ENCODE measurements around the gene NEMP2.

The NEMP2 gene

DNA sequence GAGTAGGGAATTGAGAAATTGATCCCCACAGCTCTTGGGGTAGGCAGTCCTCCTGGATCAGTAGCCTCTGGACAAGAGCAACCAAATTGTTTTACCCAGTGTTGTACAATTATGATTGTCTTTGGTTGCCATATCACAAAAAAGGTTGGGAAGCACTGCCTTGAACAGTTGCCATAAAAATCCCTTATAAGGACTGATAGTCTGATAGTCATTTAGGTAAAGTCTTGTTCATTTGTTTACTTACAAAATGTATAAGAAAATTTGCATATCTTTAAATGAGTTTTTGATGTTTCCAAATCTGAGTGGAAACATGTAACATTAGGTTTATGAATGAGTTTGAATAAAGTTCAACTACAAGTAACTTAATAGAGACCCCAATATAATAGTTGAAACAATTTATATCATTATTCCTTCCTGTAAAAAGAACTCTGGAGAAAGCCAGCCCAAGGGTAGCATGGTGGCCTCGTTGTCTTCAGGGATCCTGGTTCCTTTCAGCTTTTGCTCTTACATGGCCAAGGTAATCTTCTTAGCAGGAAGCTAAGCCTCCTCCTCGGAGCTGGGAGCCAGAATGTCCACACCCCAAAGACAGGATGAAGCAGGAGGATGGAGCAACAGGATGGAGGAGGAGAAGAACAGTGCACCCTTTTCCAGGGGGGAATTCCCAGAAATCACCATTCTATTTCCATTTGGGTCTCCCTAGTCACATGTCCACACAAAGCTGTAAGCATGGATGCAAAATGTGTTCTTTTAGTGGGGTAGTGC lies 35.7 kb upstream of the NEMP2 start:
- TF ChIP-seq, protein P1, sequence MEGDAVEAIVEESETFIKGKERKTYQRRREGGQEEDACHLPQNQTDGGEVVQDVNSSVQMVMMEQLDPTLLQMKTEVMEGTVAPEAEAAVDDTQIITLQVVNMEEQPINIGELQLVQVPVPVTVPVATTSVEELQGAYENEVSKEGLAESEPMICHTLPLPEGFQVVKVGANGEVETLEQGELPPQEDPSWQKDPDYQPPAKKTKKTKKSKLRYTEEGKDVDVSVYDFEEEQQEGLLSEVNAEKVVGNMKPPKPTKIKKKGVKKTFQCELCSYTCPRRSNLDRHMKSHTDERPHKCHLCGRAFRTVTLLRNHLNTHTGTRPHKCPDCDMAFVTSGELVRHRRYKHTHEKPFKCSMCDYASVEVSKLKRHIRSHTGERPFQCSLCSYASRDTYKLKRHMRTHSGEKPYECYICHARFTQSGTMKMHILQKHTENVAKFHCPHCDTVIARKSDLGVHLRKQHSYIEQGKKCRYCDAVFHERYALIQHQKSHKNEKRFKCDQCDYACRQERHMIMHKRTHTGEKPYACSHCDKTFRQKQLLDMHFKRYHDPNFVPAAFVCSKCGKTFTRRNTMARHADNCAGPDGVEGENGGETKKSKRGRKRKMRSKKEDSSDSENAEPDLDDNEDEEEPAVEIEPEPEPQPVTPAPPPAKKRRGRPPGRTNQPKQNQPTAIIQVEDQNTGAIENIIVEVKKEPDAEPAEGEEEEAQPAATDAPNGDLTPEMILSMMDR (IDR thresholded peaks at IDR 0.05; ENCODE audit: low read depth, low read length): no peak
- DNase-seq (ENCODE audit: extremely low read depth, low read depth): no peak

DNA sequence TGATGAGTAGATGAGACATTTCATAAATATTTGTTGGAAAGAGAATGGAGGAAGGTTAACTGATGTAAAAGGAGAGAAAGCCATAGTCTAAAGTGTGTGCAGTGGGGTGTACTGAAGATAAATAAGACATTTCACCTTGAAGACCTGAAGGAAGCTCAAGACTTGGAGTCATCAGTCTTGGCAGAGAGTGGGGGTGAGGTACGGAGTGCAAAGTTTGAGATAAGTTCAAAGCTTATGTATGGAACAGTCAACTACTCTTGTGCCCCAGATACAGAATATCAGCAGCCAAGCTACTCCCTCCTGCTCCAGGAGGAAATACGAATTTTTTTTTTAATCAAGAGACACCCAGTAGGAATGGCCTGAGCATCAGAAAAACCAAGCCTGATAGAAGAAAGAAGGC lies 30.3 kb upstream of the NEMP2 start:
- no peak for DNase-seq (ENCODE audit: extremely low read depth, low read depth)

DNA sequence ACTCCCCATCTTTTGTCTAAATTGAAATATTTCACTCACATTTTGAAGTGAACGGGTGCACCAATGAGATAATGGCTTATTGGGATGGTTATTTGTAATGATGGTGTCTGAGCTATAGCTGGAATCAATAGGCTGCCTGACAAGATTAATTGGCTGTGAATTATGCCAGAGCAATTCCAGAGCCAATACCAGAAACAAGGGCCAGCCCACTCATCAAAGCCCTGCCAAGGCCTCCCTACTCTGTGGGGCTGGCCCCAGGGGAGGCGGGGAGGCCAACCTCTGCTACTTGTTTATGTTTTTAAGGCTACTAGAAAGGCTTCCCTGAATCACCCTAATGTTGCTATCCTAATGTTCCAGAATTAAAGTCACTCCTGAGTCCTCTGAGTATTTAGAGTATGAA lies 29.1 kb upstream of the NEMP2 start:
- DNase-seq (ENCODE audit: extremely low read depth, low read depth): no peak
- TF ChIP-seq, protein P1 (IDR thresholded peaks at IDR 0.05; ENCODE audit: low read depth, low read length): no peak

More for the DNA sequence above, 30.3 kb upstream of the NEMP2 start:
- TF ChIP-seq, protein P1 (IDR thresholded peaks at IDR 0.05; ENCODE audit: low read depth, low read length): no peak

DNA sequence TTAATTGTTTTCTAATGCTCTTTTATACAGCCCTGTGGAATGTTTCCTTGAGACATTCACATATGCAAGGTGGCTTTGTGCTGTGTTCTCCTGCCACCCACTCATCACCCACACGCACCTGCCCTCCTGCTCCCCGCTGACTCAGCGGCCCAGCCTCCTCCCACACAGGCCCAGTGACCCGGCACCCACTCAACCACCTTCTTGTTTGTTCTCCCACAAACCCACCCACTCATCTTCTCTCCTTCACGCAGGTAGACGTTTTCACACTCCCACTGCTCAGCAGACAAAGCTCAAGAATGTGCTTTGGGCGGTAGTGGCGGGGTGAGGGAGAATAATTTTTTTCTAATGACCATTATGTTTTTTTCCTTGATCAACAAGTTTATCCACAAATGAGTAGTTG lies 28.6 kb upstream of the NEMP2 start:
- TF ChIP-seq, protein P1 (IDR thresholded peaks at IDR 0.05; ENCODE audit: low read depth, low read length): no peak

DNA sequence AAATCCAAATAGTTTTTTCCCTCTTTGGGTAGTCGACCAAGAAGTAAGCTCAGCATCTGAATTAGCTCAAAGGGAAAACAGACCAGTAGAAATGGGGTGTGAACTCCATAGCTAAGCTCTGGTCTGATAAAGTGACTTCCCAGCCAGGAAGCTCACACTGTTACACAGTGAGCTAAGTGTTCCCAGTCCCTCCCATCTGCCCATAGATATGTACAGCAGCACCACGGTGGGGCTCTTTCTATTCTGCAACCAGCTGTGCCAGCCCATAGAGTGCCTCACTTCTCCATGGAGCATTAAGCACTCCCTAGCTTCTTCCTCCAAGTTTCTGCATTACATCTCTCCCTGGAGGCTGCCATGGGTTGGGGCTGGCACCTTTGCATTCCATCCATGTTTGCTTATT lies 27.6 kb upstream of the NEMP2 start:
- no peak for DNase-seq (ENCODE audit: extremely low read depth, low read depth)
- TF ChIP-seq, protein P1 (IDR thresholded peaks at IDR 0.05; ENCODE audit: low read depth, low read length): no peak

More for the DNA sequence above, 28.6 kb upstream of the NEMP2 start:
- DNase-seq (ENCODE audit: extremely low read depth, low read depth): no peak

DNA sequence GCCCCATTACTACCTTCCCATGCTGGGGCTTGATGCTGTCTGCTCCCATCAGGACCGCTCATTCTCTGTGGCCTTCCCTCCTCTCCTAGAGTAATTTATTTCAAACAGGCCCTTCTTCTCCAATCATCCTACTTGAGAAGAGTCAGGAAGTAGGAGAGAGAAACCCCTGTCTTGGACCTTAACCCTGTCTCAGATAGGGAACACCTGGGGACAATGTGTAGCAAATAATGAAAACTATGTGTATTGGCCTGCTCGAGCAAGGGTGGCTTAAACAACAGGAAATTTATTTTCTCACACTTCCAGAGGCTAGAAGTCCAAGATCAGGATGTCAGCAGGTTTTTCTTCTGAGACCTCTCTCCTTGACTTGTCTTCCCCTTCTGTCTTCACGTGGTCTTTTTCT lies 26.6 kb upstream of the NEMP2 start:
- DNase-seq (ENCODE audit: extremely low read depth, low read depth): no peak
- TF ChIP-seq, protein P1 (IDR thresholded peaks at IDR 0.05; ENCODE audit: low read depth, low read length): no peak

DNA sequence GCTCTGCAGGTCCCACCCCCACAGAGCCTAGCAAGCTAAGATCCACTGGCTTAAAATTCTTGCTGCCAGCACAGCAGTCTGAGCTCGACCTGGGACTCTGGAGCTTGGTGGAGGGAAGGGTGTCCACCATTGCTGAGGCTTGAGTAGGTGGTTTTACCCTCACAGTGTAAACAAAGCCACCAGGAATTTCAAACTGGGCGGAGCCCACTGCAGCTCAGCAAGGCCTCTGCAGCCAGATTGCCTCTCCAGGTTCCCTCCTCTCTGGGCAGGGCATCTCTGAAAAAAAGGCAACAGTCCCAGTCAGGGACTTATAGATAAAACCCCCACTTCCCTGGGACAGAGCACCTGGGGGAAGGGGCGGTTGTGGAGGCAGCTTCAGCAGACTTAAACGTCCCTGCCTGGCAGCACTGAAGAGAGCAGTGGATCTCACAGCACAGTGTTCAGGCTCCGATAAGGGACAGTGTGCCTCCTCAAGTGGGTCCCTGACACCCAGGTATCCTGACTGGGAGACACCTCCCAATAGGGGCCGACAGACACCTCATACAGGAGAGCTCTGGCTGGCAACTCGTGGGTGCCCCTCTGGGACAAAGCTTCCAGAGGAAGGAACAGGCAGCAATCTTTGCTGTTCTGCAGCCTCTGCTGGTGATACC lies 20.0 kb upstream of the NEMP2 start:
- TF ChIP-seq, protein P1 (IDR thresholded peaks at IDR 0.05; ENCODE audit: low read depth, low read length): no peak
- DNase-seq (ENCODE audit: extremely low read depth, low read depth): no peak
